PC-9 (cell line): ENCODE data around the gene BTN1A1.

Experiments used
- CTCF ChIP-seq: fragments of 200-600 bp; sonication (generic); conservative IDR thresholded peaks from 2 replicates; pipeline ENCODE4 v1.6.1; 2017; ENCODE audit warnings: mixed run types, antibody characterized with exemption, mild to moderate bottlenecking, moderate library complexity
- EZH2 ChIP-seq: fragments of 200-600 bp; sonication (generic); IDR thresholded peaks from 2 replicates; pipeline ENCODE4 v1.8.0; 2017; ENCODE audit warnings: antibody characterized with exemption, low read depth

DNA sequence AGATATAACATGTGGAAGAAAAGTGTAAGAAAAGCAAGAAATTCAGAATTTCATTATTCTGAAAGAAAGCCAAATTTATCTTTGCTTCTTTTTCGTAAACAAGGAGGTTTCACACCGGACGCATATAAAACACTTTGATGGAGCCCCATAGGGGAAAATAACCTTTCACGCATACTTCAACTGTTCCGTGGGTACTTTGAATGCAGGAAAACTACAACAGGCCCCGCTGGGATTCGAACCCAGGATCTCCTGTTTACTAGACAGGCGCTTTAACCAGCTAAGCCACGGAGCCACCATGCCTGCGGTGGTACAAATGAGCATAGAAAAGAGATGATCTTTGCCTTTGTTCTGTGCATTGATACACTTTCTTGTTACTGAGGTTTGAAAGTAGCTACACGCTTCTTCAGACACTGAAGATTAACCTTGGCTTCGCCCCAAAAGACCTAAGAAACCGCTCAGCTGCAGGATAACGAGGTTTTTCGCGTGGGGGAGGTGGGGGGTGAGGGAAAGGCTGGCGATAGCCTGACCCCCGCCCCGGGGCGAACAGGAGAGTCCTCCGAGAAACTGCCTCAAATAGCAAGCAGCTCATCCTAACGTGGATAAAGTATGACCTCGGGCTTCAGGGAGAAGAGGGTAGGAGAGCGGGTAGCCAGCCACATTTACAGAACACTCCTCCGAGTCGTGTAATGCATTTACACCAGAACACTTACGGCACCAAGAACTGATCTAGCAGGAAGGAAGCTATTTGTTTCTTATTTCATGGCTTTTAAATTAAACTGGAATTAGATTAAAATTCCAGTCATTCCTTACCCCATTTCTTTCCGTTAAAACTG, 32.8 kb downstream of the BTN1A1 start:
- no peak for TF ChIP-seq CTCF
- no peak for TF ChIP-seq EZH2
